Natural killer cell (primary cell): ENCODE data around the gene INHBC. TPM values are rescaled to one million over a fixed set of nuclear protein-coding genes. Genes with fewer than 3 reads are reported as not detected.

Source experiments
- ATAC-seq, 3 donors: fragments of 150-1000 bp in 2 of 3; fragments of 200-7000 bp in 1 of 3; cut with Tn5 transposase; 1 replicate in 1 of 3; 2 replicates in 2 of 3; pipeline ENCODE4 v1.10.0; 2021; ENCODE audit warnings: mild to moderate bottlenecking in 2 of 3, moderate library complexity in 2 of 3
- DNase-seq, 2 donors: peaks; one replicate each; pipeline versions ENCODE4 v3.0.0 to v3.0.0-alpha.2; 2013 to 2021; ENCODE audit warnings: mixed read lengths in 1 of 2
- H3K27ac ChIP-seq: one replicate; pipeline ENCODE4 v1.5.1; 2013; ENCODE audit warnings: mild to moderate bottlenecking, low read length
- H3K27me3 ChIP-seq: one replicate; pipeline ENCODE4 v1.6.1; 2013; ENCODE audit warnings: low read length; ENCODE audit not compliant: control insufficient read depth, insufficient read depth
- H3K36me3 ChIP-seq: one replicate; pipeline ENCODE4 v1.6.1; 2013; ENCODE audit warnings: low read length; ENCODE audit not compliant: control insufficient read depth, insufficient read depth
- H3K4me1 ChIP-seq: one replicate; pipeline ENCODE4 v1.6.1; 2013; ENCODE audit warnings: low read length; ENCODE audit not compliant: control insufficient read depth, insufficient read depth
- H3K4me3 ChIP-seq: one replicate; pipeline ENCODE4 v1.5.1; 2013; ENCODE audit warnings: low read length
- H3K9me3 ChIP-seq: one replicate; pipeline ENCODE4 v1.6.1; 2013; ENCODE audit warnings: low read length; ENCODE audit not compliant: control insufficient read depth, insufficient read depth
- H3K27ac Mint-ChIP-seq, 2 donors: one replicate each; pipeline ENCODE4 v1.8.0; 2022; ENCODE audit warnings: mild to moderate bottlenecking in 2 of 2, mixed read lengths in 2 of 2, moderate library complexity in 1 of 2
- H3K27me3 Mint-ChIP-seq, 2 donors: one replicate each; pipeline ENCODE4 v1.8.0; 2022; ENCODE audit warnings: low read depth in 2 of 2, mixed read lengths in 2 of 2
- H3K36me3 Mint-ChIP-seq: one replicate; pipeline ENCODE4 v1.8.0; 2022; ENCODE audit warnings: mixed read lengths
- H3K4me1 Mint-ChIP-seq, 2 donors: one replicate each; pipeline ENCODE4 v1.8.0; 2022; ENCODE audit warnings: mixed read lengths in 2 of 2
- H3K4me3 Mint-ChIP-seq: one replicate; pipeline ENCODE4 v1.8.0; 2022; ENCODE audit warnings: mild to moderate bottlenecking, moderate library complexity, mixed read lengths
- H3K9me3 Mint-ChIP-seq, 2 donors: one replicate each; pipeline ENCODE4 v1.8.0; 2022; ENCODE audit warnings: mixed read lengths in 2 of 2
- CTCF ChIP-seq: fragments of 200-600 bp; IDR thresholded peaks from one replicate; pipeline ENCODE4 v1.8.0; 2022; ENCODE audit warnings: antibody characterized with exemption
- WGBS: methylation state at CpG from one replicate; pipeline ENCODE4 v1.1.7; 2013; ENCODE audit warnings: missing lambda C conversion rate; ENCODE audit not compliant: insufficient coverage; 5-methylcytosine and 5-hydroxymethylcytosine counted together
- intact Hi-C: fragments of 100-400 bp; cut with micrococcal nuclease; formaldehyde crosslinking; loops from one replicate; pipeline ENCODE4 v1.14.2; 2022
- total RNA-seq, 4 donors: library from RNA; stranded (reverse); fragments of 120-200 nt in 1 of 4; gene quantifications; one replicate each; pipeline versions ENCODE4 v1.2.3 to v1.2.4, GENCODE V29; 2013 to 2022

Gene INHBC
- total RNA-seq, 3 donors from 2014 or later (not counting 1 experiment from before 2014, with no cell fraction given), result 0.18 to 0.35 (median 0.31) TPM

GRCh38 chr12:57497223-57498131 lies 62.9 kb downstream of the INHBC start:
- H3K4me3 ChIP-seq, result no peak overlapping the region
- Mint-ChIP-seq H3K9me3 (no peaks in the 10 kb centered on the region), H3K4me3 (no peak overlapping the region), H3K36me3 (peaks cover 18% of the 10 kb centered on the region), H3K27ac (peak overlapping the region in 1 of 2 donors; percentile 3), H3K4me1 (peaks cover 4 to 7% of the 10 kb centered on the region in 2 donors), H3K27me3 (no peaks in the 10 kb centered on the region)
- no peak for ATAC-seq
- peaks cover 46% of the 10 kb centered on the region for H3K36me3 ChIP-seq
- intact Hi-C loops, result no loop called here
- no peak overlapping the region for H3K27ac ChIP-seq
- H3K27me3 ChIP-seq, result no peaks in the 10 kb centered on the region
- no peak for DNase-seq
- H3K4me1 ChIP-seq, result no peaks in the 10 kb centered on the region
- 95% methylated on average over 12 of the region's 12 CpGs for WGBS
- H3K9me3 ChIP-seq, result no peaks in the 10 kb centered on the region
- no peak for TF ChIP-seq CTCF

GRCh38 chr12:57498132-57498502 lies 63.5 kb downstream of the INHBC start:
- Mint-ChIP-seq H3K4me3 (no peak overlapping the region), H3K9me3 (no peaks in the 10 kb centered on the region), H3K27ac (peak overlapping the region in 1 of 2 donors; percentile 40), H3K36me3 (peaks cover 18% of the 10 kb centered on the region), H3K4me1 (peaks cover 4 to 7% of the 10 kb centered on the region in 2 donors), H3K27me3 (no peaks in the 10 kb centered on the region)
- Histone ChIP-seq H3K27ac (no peak overlapping the region), H3K4me3 (no peak overlapping the region), H3K36me3 (peaks cover 44% of the 10 kb centered on the region), H3K4me1 (no peaks in the 10 kb centered on the region), H3K9me3 (no peaks in the 10 kb centered on the region), H3K27me3 (no peaks in the 10 kb centered on the region)
- 97% methylated on average over 9 of the region's 9 CpGs for WGBS
- ATAC-seq (peak in 1 of 3 donors; percentile 25), DNase-seq (no peak)
- TF ChIP-seq CTCF, result no peak
- intact Hi-C loops, result no loop called here

- ATAC-seq (no peak), DNase-seq (no peak)
- Histone ChIP-seq H3K4me1 (no peaks in the 10 kb centered on the region), H3K4me3 (no peak overlapping the region), H3K9me3 (no peaks in the 10 kb centered on the region), H3K27me3 (no peaks in the 10 kb centered on the region), H3K27ac (no peak overlapping the region), H3K36me3 (peaks cover 44% of the 10 kb centered on the region)
- peaks cover 18% of the 10 kb centered on the region for H3K36me3 Mint-ChIP-seq
- H3K27ac Mint-ChIP-seq, result peak overlapping the region in 1 of 2 donors; percentile 40
- H3K4me3 Mint-ChIP-seq, result no peak overlapping the region
- intact Hi-C loops, result no loop called here
- TF ChIP-seq CTCF, result no peak
- H3K27me3 Mint-ChIP-seq, result no peaks in the 10 kb centered on the region
- peaks cover 4 to 7% of the 10 kb centered on the region in 2 donors for H3K4me1 Mint-ChIP-seq
- H3K9me3 Mint-ChIP-seq, result no peaks in the 10 kb centered on the region
- WGBS, result 100% methylated on average over 3 of the region's 4 CpGs
Observed at GRCh38 chr12:57498571-57498970, 64.0 kb downstream of the INHBC start.
